Neural progenitor cell (in vitro differentiated cells): ENCODE measurements around the gene TOX2. TPM values are rescaled to one million over a fixed set of nuclear protein-coding genes. Genes with fewer than 3 reads are reported as not detected.

Source experiments
- DNase-seq: peaks from one replicate; pipeline ENCODE4 v3.0.0-alpha.2; 2016; ENCODE audit warnings: low spot score
- H2AFZ ChIP-seq: fragments of 200-600 bp; sonication (generic); replicated peaks from 2 replicates; pipeline ENCODE4 v1.6.1; 2016; ENCODE audit warnings: antibody characterized with exemption
- H3F3A ChIP-seq: fragments of 200-600 bp; sonication (generic); 2 replicates; pipeline ENCODE4 v1.6.1; 2016; ENCODE audit warnings: antibody characterized with exemption, low read depth
- H3K27ac ChIP-seq: fragments of 200-600 bp; sonication (generic); 2 replicates; pipeline ENCODE4 v1.5.1; 2016; ENCODE audit warnings: mild to moderate bottlenecking
- H3K27me3 ChIP-seq: fragments of 200-600 bp; sonication (generic); 2 replicates; pipeline ENCODE4 v1.6.1; 2016; ENCODE audit warnings: mild to moderate bottlenecking, moderate library complexity
- H3K36me3 ChIP-seq: fragments of 200-600 bp; sonication (generic); 2 replicates; pipeline ENCODE4 v1.5.1; 2016
- H3K4me1 ChIP-seq: fragments of 200-600 bp; sonication (generic); 2 replicates; pipeline ENCODE4 v1.6.1; 2016; ENCODE audit warnings: mixed run types
- H3K4me2 ChIP-seq: fragments of 200-600 bp; sonication (generic); 2 replicates; pipeline ENCODE4 v1.6.1; 2016
- H3K4me3 ChIP-seq: fragments of 200-600 bp; sonication (generic); 2 replicates; pipeline ENCODE4 v1.5.1; 2016
- H3K79me2 ChIP-seq: fragments of 200-600 bp; sonication (generic); 2 replicates; pipeline ENCODE4 v1.6.1; 2016; ENCODE audit warnings: low read depth
- H3K9ac ChIP-seq: fragments of 200-600 bp; sonication (generic); 2 replicates; pipeline ENCODE4 v1.6.1; 2016
- H3K9me3 ChIP-seq: fragments of 200-600 bp; sonication (generic); 2 replicates; pipeline ENCODE4 v1.5.1; 2016; ENCODE audit warnings: low read depth
- H4K20me1 ChIP-seq: fragments of 200-600 bp; sonication (generic); 2 replicates; pipeline ENCODE4 v1.6.1; 2016; ENCODE audit warnings: low read depth
- H3K27ac Mint-ChIP-seq: 3 replicates; pipeline ENCODE4 v1.8.0; 2021; ENCODE audit warnings: mixed read lengths
- H3K27me3 Mint-ChIP-seq: 2 replicates; pipeline ENCODE4 v1.8.0; 2022; ENCODE audit warnings: low read depth, mild to moderate bottlenecking, inconsistent platforms, moderate library complexity, mixed read lengths; ENCODE audit not compliant: insufficient read depth
- H3K36me3 Mint-ChIP-seq: 3 replicates; pipeline ENCODE4 v1.8.0; 2021; ENCODE audit warnings: mixed read lengths
- H3K4me1 Mint-ChIP-seq: 3 replicates; pipeline ENCODE4 v1.8.0; 2021; ENCODE audit warnings: mixed read lengths
- H3K4me3 Mint-ChIP-seq: 3 replicates; pipeline ENCODE4 v1.8.0; 2021; ENCODE audit warnings: mild to moderate bottlenecking, moderate library complexity, mixed read lengths
- H3K9me3 Mint-ChIP-seq: 3 replicates; pipeline ENCODE4 v1.8.0; 2020; ENCODE audit warnings: mixed read lengths
- CTCF ChIP-seq: fragments of 200-600 bp; sonication (generic); IDR thresholded peaks from 2 replicates; pipeline ENCODE4 v1.5.1; 2017; ENCODE audit warnings: antibody characterized with exemption, mild to moderate bottlenecking
- EZH2 ChIP-seq: fragments of 200-600 bp; sonication (generic); IDR thresholded peaks from 2 replicates; pipeline ENCODE4 v1.6.1; 2017; ENCODE audit warnings: antibody characterized with exemption, mild to moderate bottlenecking, moderate library complexity
- EZH2phosphoT487 ChIP-seq: fragments of 200-600 bp; sonication (generic); IDR thresholded peaks from 2 replicates; pipeline ENCODE4 v1.6.1; 2017; ENCODE audit warnings: antibody characterized with exemption
- total RNA-seq: library from RNA; depleted of rRNA; stranded (reverse); fragments of >200 nt; gene quantifications from 2 replicates; pipeline ENCODE4 v1.2.3, GENCODE V29; 2015; ENCODE audit warnings: low replicate concordance

The TOX2 gene
- total RNA-seq, 1 donor from 2014 or later, result not detected

GRCh38 chr20:43972692-43973091 lies 58.0 kb downstream of the TOX2 start:
- Mint-ChIP-seq H3K4me3 (no peak overlapping the region), H3K27me3 (peaks cover 4% of the 10 kb centered on the region), H3K27ac (no peak overlapping the region), H3K9me3 (no peaks in the 10 kb centered on the region), H3K4me1 (peaks cover 18% of the 10 kb centered on the region), H3K36me3 (no peaks in the 10 kb centered on the region)
- no peaks in the 10 kb centered on the region for H4K20me1 ChIP-seq
- H3K27me3 ChIP-seq, result no peaks in the 10 kb centered on the region
- H3K79me2 ChIP-seq, result no peaks in the 10 kb centered on the region
- DNase-seq, result no peak
- H2AFZ ChIP-seq, result no peak overlapping the region
- no peak overlapping the region for H3K9ac ChIP-seq
- no peaks in the 10 kb centered on the region for H3K4me1 ChIP-seq
- no peak overlapping the region for H3K4me2 ChIP-seq
- H3K36me3 ChIP-seq, result no peaks in the 10 kb centered on the region
- TF ChIP-seq CTCF, result no peak
- TF ChIP-seq EZH2, result no peak
- TF ChIP-seq EZH2phosphoT487, result no peak
- no peaks in the 10 kb centered on the region for H3K9me3 ChIP-seq
- H3K27ac ChIP-seq, result no peak overlapping the region
- no peak overlapping the region for H3K4me3 ChIP-seq
- H3F3A ChIP-seq, result no peaks in the 10 kb centered on the region

GRCh38 chr20:43973231-43973630 lies 58.6 kb downstream of the TOX2 start:
- TF ChIP-seq EZH2phosphoT487 (no peak), CTCF (no peak), EZH2 (no peak)
- Histone ChIP-seq H3K4me1 (no peaks in the 10 kb centered on the region), H3K27me3 (no peaks in the 10 kb centered on the region), H3F3A (no peaks in the 10 kb centered on the region), H3K36me3 (no peaks in the 10 kb centered on the region), H3K4me2 (no peak overlapping the region), H2AFZ (no peak overlapping the region), H3K27ac (no peak overlapping the region), H3K9me3 (no peaks in the 10 kb centered on the region), H4K20me1 (no peaks in the 10 kb centered on the region), H3K9ac (no peak overlapping the region), H3K79me2 (no peaks in the 10 kb centered on the region), H3K4me3 (no peak overlapping the region)
- H3K9me3 Mint-ChIP-seq, result no peaks in the 10 kb centered on the region
- peaks cover 8% of the 10 kb centered on the region for H3K27me3 Mint-ChIP-seq
- DNase-seq, result no peak
- no peaks in the 10 kb centered on the region for H3K36me3 Mint-ChIP-seq
- H3K27ac Mint-ChIP-seq, result no peak overlapping the region
- H3K4me1 Mint-ChIP-seq, result peaks cover 18% of the 10 kb centered on the region
- no peak overlapping the region for H3K4me3 Mint-ChIP-seq

GRCh38 chr20:43973671-43974450 lies 59.2 kb downstream of the TOX2 start:
- H3K4me3 Mint-ChIP-seq, result no peak overlapping the region
- Histone ChIP-seq H3F3A (no peaks in the 10 kb centered on the region), H2AFZ (no peak overlapping the region), H3K4me3 (no peak overlapping the region), H3K79me2 (no peaks in the 10 kb centered on the region), H3K4me1 (no peaks in the 10 kb centered on the region), H3K4me2 (no peak overlapping the region), H3K36me3 (no peaks in the 10 kb centered on the region), H3K9ac (no peak overlapping the region), H3K27ac (no peak overlapping the region), H3K27me3 (no peaks in the 10 kb centered on the region), H3K9me3 (no peaks in the 10 kb centered on the region), H4K20me1 (no peaks in the 10 kb centered on the region)
- H3K27me3 Mint-ChIP-seq, result peaks cover 8% of the 10 kb centered on the region
- DNase-seq, result no peak
- peaks cover 2% of the 10 kb centered on the region for H3K9me3 Mint-ChIP-seq
- H3K4me1 Mint-ChIP-seq, result peaks cover 14% of the 10 kb centered on the region
- H3K36me3 Mint-ChIP-seq, result no peaks in the 10 kb centered on the region
- TF ChIP-seq CTCF (no peak), EZH2 (no peak), EZH2phosphoT487 (no peak)
- H3K27ac Mint-ChIP-seq, result no peak overlapping the region
